K562 (cell line): ENCODE data around the gene TTC39A. TPM values are rescaled to one million over a fixed set of nuclear protein-coding genes. Genes with fewer than 3 reads are reported as not detected.

Experiments used
- ATAC-seq: fragments of 200-7000 bp; cut with Tn5 transposase; 3 replicates; pipeline ENCODE4 v1.9.1; 2020; ENCODE audit warnings: moderate library complexity
- Bru-seq: library from RNA; stranded (reverse); fragments of 400-500 nt; gene quantifications from one replicate; lab custom pipeline; 2021; lab: Mats Ljungman, UMichigan
- BruChase-seq, 2 experiments: library from RNA; stranded (reverse); fragments of 400-500 nt; gene quantifications; one replicate each; lab custom pipeline; 2021; lab: Mats Ljungman, UMichigan
- BruUV-seq: library from RNA; stranded (reverse); fragments of 400-500 nt; replicated peaks from 2 replicates; lab custom pipeline; 2021; lab: Mats Ljungman, UMichigan
- CTCF ChIA-PET: fragments of 300-600 bp; formaldehyde crosslinking; extraction: SDS; loops from one replicate; lab custom pipeline; 2021; ENCODE audit warnings: low intra/inter-chr PET ratio; lab: Yijun Ruan, JAX
- POLR2A ChIA-PET: fragments of 300-600, 350-650 bp; sonication (Branson Sonifier 250); formaldehyde crosslinking; extraction: SDS; loops from one replicate; lab custom pipeline; 2021; ENCODE audit warnings: antibody characterized with exemption, inconsistent platforms; lab: Yijun Ruan, JAX
- DNase-seq, 4 experiments: peaks; one replicate each; pipeline versions ENCODE4 v3.0.0 to v3.0.0-alpha.2; 2011 to 2018; ENCODE audit warnings: low spot score in 3 of 4, mixed read lengths in 3 of 4; ENCODE audit errors: extremely low read depth in 1 of 4
- FAIRE-seq: peaks from 2 replicates; lab custom pipeline; 2011; peaks lifted over from hg19 to GRCh38; lab: Jason Lieb, UNC
- H2AFZ ChIP-seq: 2 replicates; pipeline ENCODE4 v1.6.0; 2011; ENCODE audit warnings: low read depth, low read length, control low read depth, inconsistent platforms
- H3K27ac ChIP-seq: fragments of 200-600 bp; 3 replicates; pipeline ENCODE4 v1.8.0; 2011; ENCODE audit warnings: low read depth, mild to moderate bottlenecking, control low read depth, inconsistent platforms, low read length, moderate library complexity, mixed read lengths; ENCODE audit errors: extremely low read depth
- H3K27me3 ChIP-seq, 2 experiments: fragments of 300-600 bp in 1 of 2; 2 replicates in 1 of 2; 3 replicates in 1 of 2; pipeline versions ENCODE4 v1.6.0 to v1.8.0; 2011; ENCODE audit warnings: inconsistent platforms in 2 of 2, low read length in 2 of 2, mild to moderate bottlenecking in 1 of 2, mixed read lengths in 1 of 2, moderate library complexity in 1 of 2; ENCODE audit not compliant: control insufficient read depth in 2 of 2, insufficient read depth in 2 of 2
- H3K36me3 ChIP-seq: fragments of 300-600 bp; 3 replicates; pipeline ENCODE4 v1.8.0; 2011; ENCODE audit warnings: mild to moderate bottlenecking, low read length, inconsistent platforms; ENCODE audit not compliant: control insufficient read depth, insufficient read depth
- H3K4me1 ChIP-seq, 2 experiments: fragments of 200-600 bp in 1 of 2; replicated peaks in 1 of 2; 2 replicates in 1 of 2; 3 replicates in 1 of 2; pipeline versions ENCODE4 v1.5.1 to v1.8.0; 2011; ENCODE audit warnings: inconsistent platforms in 2 of 2, low read length in 2 of 2, mild to moderate bottlenecking in 1 of 2, mixed read lengths in 1 of 2, moderate library complexity in 1 of 2; ENCODE audit not compliant: control insufficient read depth in 2 of 2, insufficient read depth in 2 of 2
- H3K4me2 ChIP-seq: 2 replicates; pipeline ENCODE4 v1.6.1; 2011; ENCODE audit warnings: low read length, control low read depth, inconsistent platforms, mixed read lengths; ENCODE audit not compliant: insufficient read depth
- H3K4me3 ChIP-seq: fragments of 200-600 bp; sonication (generic), shearing (Covaris generic); 2 replicates; pipeline ENCODE4 v1.5.1; 2016; ENCODE audit warnings: control low read depth, inconsistent platforms
- H3K79me2 ChIP-seq: fragments of 200-600 bp; 3 replicates; pipeline ENCODE4 v1.8.0; 2011; ENCODE audit warnings: low read length, inconsistent platforms; ENCODE audit not compliant: control insufficient read depth, insufficient read depth
- H3K9ac ChIP-seq, 2 experiments: 2 replicates each; pipeline versions ENCODE4 v1.6.0 to v1.6.1; 2011; ENCODE audit warnings: low read depth in 2 of 2, low read length in 2 of 2, control low read depth in 1 of 2, inconsistent platforms in 1 of 2, mild to moderate bottlenecking in 1 of 2, mixed read lengths in 1 of 2; ENCODE audit not compliant: insufficient read depth in 1 of 2
- H3K9me1 ChIP-seq: one replicate; pipeline ENCODE4 v1.6.0; 2011; ENCODE audit warnings: inconsistent platforms, mild to moderate bottlenecking, low read length, moderate library complexity; ENCODE audit not compliant: control insufficient read depth, insufficient read depth
- H3K9me3 ChIP-seq: replicated peaks from 2 replicates; pipeline ENCODE4 v1.5.1; 2011; ENCODE audit warnings: low read depth, low read length, inconsistent platforms; ENCODE audit not compliant: control insufficient read depth, insufficient read depth
- H4K20me1 ChIP-seq: replicated peaks from 2 replicates; pipeline ENCODE4 v1.6.1; 2011; ENCODE audit warnings: low read length, inconsistent platforms, mixed read lengths; ENCODE audit not compliant: control insufficient read depth, insufficient read depth
- BCOR ChIP-seq: fragments of 450-650 bp; IDR thresholded peaks from 2 replicates; pipeline ENCODE4 v1.6.1; 2016
- ILF3 ChIP-seq: fragments of 450-650 bp; IDR thresholded peaks from 2 replicates; pipeline ENCODE4 v1.6.1; 2018; ENCODE audit warnings: antibody characterized with exemption, mild to moderate bottlenecking, moderate library complexity, borderline replicate concordance
- KLF1 ChIP-seq: fragments of 450-650 bp; IDR thresholded peaks from 2 replicates; pipeline ENCODE4 v1.6.1; 2016; ENCODE audit warnings: missing genetic modification characterization, missing compliant biosample characterization
- ZNF583 ChIP-seq: fragments of 250-450 bp; sonication (Bioruptor Pico); IDR thresholded peaks from 2 replicates; pipeline ENCODE4 v1.4.0; 2020
- ZNF668 ChIP-seq: fragments of 250-450 bp; sonication (Bioruptor Pico); IDR thresholded peaks from 2 replicates; pipeline ENCODE4 v1.8.0; 2022; ENCODE audit warnings: mild to moderate bottlenecking, inconsistent platforms
- whole genome bisulfite sequencing: fragments of 100-300 bp; shearing (Covaris generic); methylation state at CpG from one replicate; pipeline ENCODE4 v1.1.6; 2016; ENCODE audit warnings: low coverage, mixed read lengths; ENCODE audit not compliant: insufficient coverage; ENCODE audit errors: missing lambda C conversion rate; 5-methylcytosine and 5-hydroxymethylcytosine counted together
- in situ Hi-C: fragments of 300-500 bp; cut with MboI; formaldehyde crosslinking; loops from 4 replicates; pipeline ENCODE4 v1.15.0; 2018; ENCODE audit warnings: inconsistent platforms, mixed read lengths
- intact Hi-C: fragments of 100-400 bp; cut with micrococcal nuclease; formaldehyde crosslinking; loops from 2 replicates; pipeline ENCODE4 v1.14.2; 2022
- long read RNA-seq, 3 experiments: library from polyadenylated mRNA in 2 of 3; library from RNA in 1 of 3; unstranded in 2 of 3; stranded (forward) in 1 of 3; transcript quantifications; one replicate each; pipeline ENCODE4 v2.0.0, GENCODE V29; 2019 to 2022
- polyA minus RNA-seq, 3 experiments: library from RNA; depleted of rRNA, polyadenylated mRNA; stranded (reverse); fragments of >200 nt; gene quantifications; 2 replicates each; pipeline ENCODE4 v1.2.3, GENCODE V29; 2011
- polyA plus RNA-seq, 8 experiments: library from polyadenylated mRNA; depleted of rRNA in 4 of 8; stranded (reverse) in 5 of 8; unstranded in 3 of 8; fragments of >200 nt; fragmentation: Nextera tagmentation in 2 of 8; fragmentation: Illumina TruSeq in 1 of 8; extraction: Ambion mirVana in 2 of 8; extraction: Trizol in 1 of 8; gene quantifications; 2 replicates each; pipeline versions ENCODE4 v1.2.1 to v1.2.3, GENCODE V29; 2011 to 2014; ENCODE audit warnings: inconsistent platforms in 1 of 8, missing spikeins in 1 of 8
- total RNA-seq, 7 experiments: library from RNA; depleted of rRNA in 6 of 7; stranded (reverse); fragments of >200 nt in 6 of 7; fragmentation: Illumina TruSeq in 2 of 7; extraction: Trizol in 2 of 7; gene quantifications; 2 replicates each; pipeline versions ENCODE4 v1.2.1 to v1.2.3, GENCODE V29; 2011 to 2021; ENCODE audit warnings: low replicate concordance in 1 of 7

TTC39A gene
- 1.6 and 1.9 TPM in 2 replicates for total RNA-seq (2011; cell fraction: chromatin; rRNA removed; ENCODE audit: low replicate concordance)
- total RNA-seq (2011; cell fraction: nucleolus; rRNA removed), result 0.53 and 2.7 TPM in 2 replicates
- 0.51 and 2.1 TPM in 2 replicates for total RNA-seq (2011; cell fraction: nucleoplasm; rRNA removed)
- total RNA-seq (2014; rRNA removed), result 0.18 and 0.20 TPM in 2 replicates
- 0.40 and 0.48 TPM in 2 replicates for total RNA-seq (2014; rRNA removed; fragmentation: Illumina TruSeq; extraction: Trizol)
- total RNA-seq (2015; rRNA removed; fragmentation: Illumina TruSeq; extraction: Trizol), result 0.34 and 0.36 TPM in 2 replicates
- 0.53 and 0.92 TPM in 2 replicates for total RNA-seq (2021)
- polyA plus RNA-seq (2011; rRNA removed), result 0.74 and 0.82 TPM in 2 replicates
- polyA plus RNA-seq (2011; cell fraction: cytosol; rRNA removed), result 0.37 and 2.8 TPM in 2 replicates
- polyA plus RNA-seq (2011; cell fraction: nucleus; rRNA removed), result 0.51 and 0.75 TPM in 2 replicates
- polyA plus RNA-seq (2012), result 0.47 and 0.89 TPM in 2 replicates
- polyA plus RNA-seq (2014; fragmentation: Illumina TruSeq; extraction: Trizol), result 0.27 and 0.32 TPM in 2 replicates
- polyA plus RNA-seq (2014; fragmentation: Nextera tagmentation; extraction: Ambion mirVana), result under 1 TPM; 0.21 to 0.35 TPM
- polyA plus RNA-seq (2014; rRNA removed), result 0.19 and 0.23 TPM in 2 replicates
- 2.0 and 2.1 TPM in 2 replicates for polyA minus RNA-seq (2011; rRNA and poly(A)+ RNA removed)
- polyA minus RNA-seq (2011; cell fraction: cytosol; rRNA and poly(A)+ RNA removed), result not detected in 2 replicates
- polyA minus RNA-seq (2011; cell fraction: nucleus; rRNA and poly(A)+ RNA removed), result 0.13 and 0.89 TPM in 2 replicates
- percentile 30 among the genes with signal in this experiment for Bru-seq, nascent RNA
- percentile 45 among the genes with signal in this experiment for BruChase-seq, experiment 1, labeled RNA remaining after a 2-hour chase
- BruChase-seq, experiment 2, labeled RNA remaining after a 6-hour chase, result percentile 38 among the genes with signal in this experiment
- long read RNA-seq, experiment 1, partial matches to known transcripts, result 0 of 2 reads
- long read RNA-seq, experiment 1, other reads (novel, unspliced or antisense), result 1 of 2 reads
- long read RNA-seq, experiment 2, result 0 reads
- long read RNA-seq, experiment 3, partial matches to known transcripts, result 0 of 2 reads
- long read RNA-seq, experiment 3, other reads (novel, unspliced or antisense), result 1 of 2 reads

GRCh38 chr1:51330331-51331201 lies at the start of gene TTC39A:
Gene TTC39A (minus strand): TSS chr1:51330562. CDS start chr1:51330477, 85 bp downstream.
- CTCF ChIA-PET, result interaction anchor here (0.5 kb wide), 1 partner anchor 668 kb away, joined by 3 read pairs; no protein-coding TSS in a partner anchor

More at GRCh38 chr1:51330331-51331201, at the start of gene TTC39A:
- FAIRE-seq (no peak), DNase-seq (no peak), ATAC-seq (no peak)
- in situ Hi-C loops, result no loop called here
- no peaks in the 10 kb centered on the region for H3K9me3 ChIP-seq
- WGBS, result 91% methylated on average over 18 of the region's 87 CpGs
- peak within 1 kb of the TSS; percentile 72 to 73 for H3K9ac ChIP-seq
- no peaks in the 10 kb centered on the region for H3K36me3 ChIP-seq
- H3K79me2 ChIP-seq, result no peaks in the 10 kb centered on the region
- peak within 1 kb of the TSS; percentile 99 for H2AFZ ChIP-seq
- no peaks in the 10 kb centered on the region for H4K20me1 ChIP-seq
- peak; percentile 21; the same call in 1 of the 2 replicates for TF ChIP-seq KLF1 (tag)
- no peak for TF ChIP-seq ILF3
- TF ChIP-seq ZNF583 (CRISPR knock-in tag), result no peak
- peak; percentile 78; the same call in 1 of the 2 replicates for TF ChIP-seq BCOR
- TF ChIP-seq ZNF668 (CRISPR knock-in tag), result 0 out of 2 replicates have a peak, but pooled peaks have one; percentile 18
- no peaks in the 10 kb centered on the region for H3K27me3 ChIP-seq
- peak within 1 kb of the TSS; percentile 76 for H3K4me2 ChIP-seq
- peak within 1 kb of the TSS; percentile 90 for H3K27ac ChIP-seq
- POLR2A ChIA-PET, result interaction anchor here (0.6 to 2.0 kb wide), 8 partner anchors 10 to 303 kb away, joined by 3 to 17 read pairs (median 4); no protein-coding TSS in a partner anchor
- no peaks in the 10 kb centered on the region for H3K9me1 ChIP-seq
- H3K4me1 ChIP-seq, result peaks cover 37 to 42% of the 10 kb centered on the region in 2 experiments
- BruUV-seq, result no TSS peak
- intact Hi-C loops, result no loop called here
- H3K4me3 ChIP-seq, result no peak within 1 kb of the TSS
